GM19467 (cell line): Measurements from ENCODE around the gene CCT6A.
"Not testable (repeated sequence)": the region's sequence is repeated elsewhere in the genome, so short reads cannot be mapped to it uniquely, and the experiment has no call there.

Experiments used
- ATAC-seq: cut with Tn5 transposase; IDR thresholded peaks from one replicate; pipeline ENCODE4 v1.9.1; 2021; ENCODE audit warnings: mild to moderate bottlenecking, moderate library complexity; ENCODE audit not compliant: unreplicated experiment

Gene CCT6A

GRCh38 chr7:56098187-56099008, 46.8 kb downstream of the CCT6A start:
- not testable (repeated sequence) for ATAC-seq

DNA sequence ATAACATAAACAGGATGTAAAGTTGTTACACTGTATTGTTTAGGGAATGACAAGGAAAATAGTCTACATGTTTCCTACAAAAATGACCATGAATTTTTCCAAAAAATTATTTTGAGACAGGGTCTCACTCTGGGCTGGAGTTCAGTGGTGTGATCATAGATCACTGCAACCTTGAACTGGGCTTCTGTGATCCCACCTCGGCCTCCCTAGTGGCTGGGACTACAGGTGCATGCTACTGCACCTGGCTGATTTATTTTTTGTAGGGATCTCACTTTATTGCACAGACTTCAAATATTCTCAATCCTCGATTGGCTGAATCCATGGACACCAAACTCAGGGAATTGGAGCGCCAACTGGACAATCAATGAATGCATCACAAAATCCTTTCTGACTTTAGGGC, 48.1 kb downstream of the CCT6A start:
- ATAC-seq = no peak

GRCh38 chr7:56104138-56104537, 52.6 kb downstream of the CCT6A start:
- not testable (repeated sequence) for ATAC-seq

- ATAC-seq = no peak
These were observed 53.9 kb downstream of the CCT6A start for GRCh38 chr7:56105508-56105907.

GRCh38 chr7:56106108-56107073, 54.8 kb downstream of the CCT6A start, which contains the start of gene CHCHD2:
TSS of gene CHCHD2 (minus strand) at chr7:56106476. CDS start at chr7:56106413, 63 bp downstream.
- ATAC-seq = peak; percentile 100

DNA sequence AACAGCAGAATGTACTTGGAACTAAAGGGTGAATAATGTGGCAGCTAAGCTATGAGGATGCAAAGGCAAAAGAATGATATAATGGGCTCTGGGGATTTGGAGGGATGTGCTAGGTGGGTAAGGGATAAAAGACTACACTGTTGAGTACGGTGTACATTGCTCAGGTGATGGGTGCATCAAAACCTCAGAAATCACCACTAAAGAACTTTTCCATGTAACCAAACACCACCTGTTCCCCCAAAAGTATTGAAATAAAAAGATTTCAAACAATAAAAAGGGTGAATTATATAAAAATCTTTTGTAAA, 56.3 kb downstream of the CCT6A start:
- no peak for ATAC-seq

DNA sequence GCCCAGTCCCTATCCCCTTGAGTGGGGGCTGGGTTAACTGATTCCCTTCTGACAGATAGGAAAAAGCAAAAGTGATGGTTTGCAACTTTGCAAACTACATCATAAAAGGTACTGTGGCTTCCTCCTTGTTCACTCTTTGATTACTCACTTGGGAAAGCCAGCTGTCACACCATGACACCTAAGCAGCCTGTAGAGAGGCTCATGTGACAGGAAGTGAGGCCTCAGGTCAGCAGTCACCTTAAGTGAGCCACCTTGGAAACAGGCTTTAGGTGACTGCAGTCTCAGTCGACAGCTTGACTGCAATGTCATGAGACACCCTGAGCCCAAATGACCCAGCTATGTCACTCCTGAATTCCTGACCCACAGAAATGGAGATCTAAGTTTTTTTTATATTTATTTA, 59.0 kb downstream of the CCT6A start:
- no peak for ATAC-seq

DNA sequence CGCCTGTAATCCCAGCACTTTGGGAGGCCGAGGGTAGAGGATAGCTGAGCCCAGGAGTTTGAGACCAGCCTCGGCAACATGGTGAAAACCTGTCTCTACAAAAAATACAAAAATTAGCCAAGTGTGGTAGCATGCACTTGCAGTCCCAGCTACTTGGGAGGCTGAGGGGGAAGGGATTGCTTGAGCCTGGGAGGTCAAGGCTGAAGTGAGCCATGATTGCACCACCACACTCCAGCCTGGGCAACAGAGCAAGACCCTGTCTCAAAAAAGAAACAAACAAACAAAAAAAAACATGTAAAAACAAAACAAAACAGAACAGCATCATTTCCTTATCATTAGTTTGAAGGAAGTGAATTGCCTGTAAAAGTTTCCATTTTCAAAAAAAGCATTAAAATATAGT, 60.7 kb downstream of the CCT6A start:
- not testable (repeated sequence) for ATAC-seq
